ENCODE results near the gene ROBO2.

ROBO2 gene

GRCh38 chr3:77222701-77223100, 182.8 kb downstream of the ROBO2 start:
- H3K27ac ChIP-seq (replicated peaks) = no peak overlapping the region
- TF ChIP-seq SPI1 (IDR thresholded peaks at IDR 0.05; ENCODE audit: borderline replicate concordance, low read depth) (no peak), POLR2AphosphoS5 (IDR thresholded peaks at IDR 0.05; ENCODE audit: low read depth) (no peak), GABPA (IDR thresholded peaks at IDR 0.05; ENCODE audit: low read depth) (no peak)
- TF ChIP-seq, protein P1, sequence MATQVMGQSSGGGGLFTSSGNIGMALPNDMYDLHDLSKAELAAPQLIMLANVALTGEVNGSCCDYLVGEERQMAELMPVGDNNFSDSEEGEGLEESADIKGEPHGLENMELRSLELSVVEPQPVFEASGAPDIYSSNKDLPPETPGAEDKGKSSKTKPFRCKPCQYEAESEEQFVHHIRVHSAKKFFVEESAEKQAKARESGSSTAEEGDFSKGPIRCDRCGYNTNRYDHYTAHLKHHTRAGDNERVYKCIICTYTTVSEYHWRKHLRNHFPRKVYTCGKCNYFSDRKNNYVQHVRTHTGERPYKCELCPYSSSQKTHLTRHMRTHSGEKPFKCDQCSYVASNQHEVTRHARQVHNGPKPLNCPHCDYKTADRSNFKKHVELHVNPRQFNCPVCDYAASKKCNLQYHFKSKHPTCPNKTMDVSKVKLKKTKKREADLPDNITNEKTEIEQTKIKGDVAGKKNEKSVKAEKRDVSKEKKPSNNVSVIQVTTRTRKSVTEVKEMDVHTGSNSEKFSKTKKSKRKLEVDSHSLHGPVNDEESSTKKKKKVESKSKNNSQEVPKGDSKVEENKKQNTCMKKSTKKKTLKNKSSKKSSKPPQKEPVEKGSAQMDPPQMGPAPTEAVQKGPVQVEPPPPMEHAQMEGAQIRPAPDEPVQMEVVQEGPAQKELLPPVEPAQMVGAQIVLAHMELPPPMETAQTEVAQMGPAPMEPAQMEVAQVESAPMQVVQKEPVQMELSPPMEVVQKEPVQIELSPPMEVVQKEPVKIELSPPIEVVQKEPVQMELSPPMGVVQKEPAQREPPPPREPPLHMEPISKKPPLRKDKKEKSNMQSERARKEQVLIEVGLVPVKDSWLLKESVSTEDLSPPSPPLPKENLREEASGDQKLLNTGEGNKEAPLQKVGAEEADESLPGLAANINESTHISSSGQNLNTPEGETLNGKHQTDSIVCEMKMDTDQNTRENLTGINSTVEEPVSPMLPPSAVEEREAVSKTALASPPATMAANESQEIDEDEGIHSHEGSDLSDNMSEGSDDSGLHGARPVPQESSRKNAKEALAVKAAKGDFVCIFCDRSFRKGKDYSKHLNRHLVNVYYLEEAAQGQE (IDR thresholded peaks at IDR 0.05; ENCODE audit: insufficient replicate concordance, low read depth) = no peak
- TF ChIP-seq, protein P2, sequence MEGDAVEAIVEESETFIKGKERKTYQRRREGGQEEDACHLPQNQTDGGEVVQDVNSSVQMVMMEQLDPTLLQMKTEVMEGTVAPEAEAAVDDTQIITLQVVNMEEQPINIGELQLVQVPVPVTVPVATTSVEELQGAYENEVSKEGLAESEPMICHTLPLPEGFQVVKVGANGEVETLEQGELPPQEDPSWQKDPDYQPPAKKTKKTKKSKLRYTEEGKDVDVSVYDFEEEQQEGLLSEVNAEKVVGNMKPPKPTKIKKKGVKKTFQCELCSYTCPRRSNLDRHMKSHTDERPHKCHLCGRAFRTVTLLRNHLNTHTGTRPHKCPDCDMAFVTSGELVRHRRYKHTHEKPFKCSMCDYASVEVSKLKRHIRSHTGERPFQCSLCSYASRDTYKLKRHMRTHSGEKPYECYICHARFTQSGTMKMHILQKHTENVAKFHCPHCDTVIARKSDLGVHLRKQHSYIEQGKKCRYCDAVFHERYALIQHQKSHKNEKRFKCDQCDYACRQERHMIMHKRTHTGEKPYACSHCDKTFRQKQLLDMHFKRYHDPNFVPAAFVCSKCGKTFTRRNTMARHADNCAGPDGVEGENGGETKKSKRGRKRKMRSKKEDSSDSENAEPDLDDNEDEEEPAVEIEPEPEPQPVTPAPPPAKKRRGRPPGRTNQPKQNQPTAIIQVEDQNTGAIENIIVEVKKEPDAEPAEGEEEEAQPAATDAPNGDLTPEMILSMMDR (IDR thresholded peaks at IDR 0.05; ENCODE audit: insufficient read depth, low read length) = no peak
- no peaks in the 10 kb centered on the region for H3K27me3 ChIP-seq (ENCODE audit: insufficient read depth, poor library complexity, severe bottlenecking)
- no peak for DNase-seq (ENCODE audit: low read depth in 1 of 2, low spot score in 1 of 2)
- no peak overlapping the region for H3K4me3 ChIP-seq (replicated peaks; ENCODE audit: insufficient read depth, low read length)

DNA sequence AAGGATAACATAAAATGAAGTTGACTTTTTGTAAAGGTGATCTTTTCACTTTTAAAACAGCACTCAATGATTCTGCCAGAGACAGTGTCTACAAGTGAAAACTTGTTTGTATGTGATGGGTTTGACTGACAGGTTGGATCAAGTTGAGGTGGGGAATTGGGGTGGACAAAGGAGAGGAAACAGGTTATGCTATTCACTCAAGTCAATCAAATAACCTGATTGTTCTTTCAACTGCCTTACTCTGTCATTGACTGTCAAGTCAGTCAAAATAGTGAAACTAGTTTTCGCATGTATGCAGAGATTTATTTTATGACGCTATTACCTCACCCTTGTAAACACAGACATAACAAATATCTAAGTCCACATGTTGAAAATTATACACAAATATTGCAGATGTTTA, 187.7 kb downstream of the ROBO2 start:
- TF ChIP-seq SPI1 (IDR thresholded peaks at IDR 0.05; ENCODE audit: borderline replicate concordance, low read depth) (no peak), POLR2AphosphoS5 (IDR thresholded peaks at IDR 0.05; ENCODE audit: low read depth) (no peak)
- no peak for DNase-seq (ENCODE audit: low read depth in 1 of 2, low spot score in 1 of 2)
- H3K27me3 ChIP-seq (ENCODE audit: insufficient read depth, poor library complexity, severe bottlenecking) = no peaks in the 10 kb centered on the region
- no peak overlapping the region for H3K4me3 ChIP-seq (replicated peaks; ENCODE audit: insufficient read depth, low read length)
- H3K27ac ChIP-seq (replicated peaks) = no peak overlapping the region

- DNase-seq (ENCODE audit: low read depth in 1 of 2, low spot score in 1 of 2) = no peak
- Histone ChIP-seq H3K27me3 (ENCODE audit: insufficient read depth, poor library complexity, severe bottlenecking) (no peaks in the 10 kb centered on the region), H3K27ac (replicated peaks) (no peak overlapping the region), H3K4me3 (replicated peaks; ENCODE audit: insufficient read depth, low read length) (no peak overlapping the region)
- TF ChIP-seq SPI1 (IDR thresholded peaks at IDR 0.05; ENCODE audit: borderline replicate concordance, low read depth) = no peak
- TF ChIP-seq, protein P2 (IDR thresholded peaks at IDR 0.05; ENCODE audit: insufficient read depth, low read length) = no peak
- TF ChIP-seq POLR2AphosphoS5 (IDR thresholded peaks at IDR 0.05; ENCODE audit: low read depth) = no peak
- TF ChIP-seq GABPA (IDR thresholded peaks at IDR 0.05; ENCODE audit: low read depth) = no peak
- TF ChIP-seq, protein P1 (IDR thresholded peaks at IDR 0.05; ENCODE audit: insufficient replicate concordance, low read depth) = no peak
These were observed 192.7 kb downstream of the ROBO2 start for GRCh38 chr3:77232557-77232956.

- Histone ChIP-seq H3K4me3 (replicated peaks; ENCODE audit: insufficient read depth, low read length) (no peak overlapping the region), H3K27ac (replicated peaks) (no peak overlapping the region), H3K27me3 (ENCODE audit: insufficient read depth, poor library complexity, severe bottlenecking) (no peaks in the 10 kb centered on the region)
- no peak for DNase-seq (ENCODE audit: low read depth in 1 of 2, low spot score in 1 of 2)
- TF ChIP-seq SPI1 (IDR thresholded peaks at IDR 0.05; ENCODE audit: borderline replicate concordance, low read depth) (no peak), POLR2AphosphoS5 (IDR thresholded peaks at IDR 0.05; ENCODE audit: low read depth) (no peak), GABPA (IDR thresholded peaks at IDR 0.05; ENCODE audit: low read depth) (no peak)
- TF ChIP-seq, protein P2 (IDR thresholded peaks at IDR 0.05; ENCODE audit: insufficient read depth, low read length) = no peak
- TF ChIP-seq, protein P1 (IDR thresholded peaks at IDR 0.05; ENCODE audit: insufficient replicate concordance, low read depth) = no peak
These were observed 194.1 kb downstream of the ROBO2 start for GRCh38 chr3:77234004-77234403.
